ENCODE data around the gene SLX4IP.

Gene SLX4IP

GRCh38 chr20:10467681-10468339, 32.7 kb downstream of the SLX4IP start:
- no peak for DNase-seq

- DNase-seq = no peak
Observed at GRCh38 chr20:10468340-10468845, 33.3 kb downstream of the SLX4IP start.

GRCh38 chr20:10469056-10469455, 34.0 kb downstream of the SLX4IP start:
- DNase-seq = no peak

GRCh38 chr20:10469599-10469998, 34.5 kb downstream of the SLX4IP start:
- peak; percentile 93 for DNase-seq

GRCh38 chr20:10470276-10470675, 35.2 kb downstream of the SLX4IP start:
- no peak for DNase-seq

GRCh38 chr20:10472871-10473270, 37.8 kb downstream of the SLX4IP start:
- DNase-seq = no peak

GRCh38 chr20:10474606-10475184, 39.6 kb downstream of the SLX4IP start:
- DNase-seq = no peak

GRCh38 chr20:10475225-10475624, 40.1 kb downstream of the SLX4IP start:
- DNase-seq = no peak

GRCh38 chr20:10476319-10476724, 41.2 kb downstream of the SLX4IP start:
- DNase-seq = no peak

- no peak for DNase-seq
Observed at GRCh38 chr20:10478205-10478604, 43.1 kb downstream of the SLX4IP start.

- no peak for DNase-seq
Observed at GRCh38 chr20:10478930-10479329, 43.8 kb downstream of the SLX4IP start.

- no peak for DNase-seq
Observed at GRCh38 chr20:10481676-10482075, 46.6 kb downstream of the SLX4IP start.

GRCh38 chr20:10483691-10484090, 48.6 kb downstream of the SLX4IP start:
- no peak for DNase-seq

GRCh38 chr20:10487142-10488136, 52.3 kb downstream of the SLX4IP start:
- no peak for DNase-seq

GRCh38 chr20:10488534-10488933, 53.4 kb downstream of the SLX4IP start:
- DNase-seq = no peak

GRCh38 chr20:10489853-10490252, 54.7 kb downstream of the SLX4IP start:
- no peak for DNase-seq

GRCh38 chr20:10490257-10490656, 55.2 kb downstream of the SLX4IP start:
- DNase-seq = no peak

- DNase-seq = no peak
Observed at GRCh38 chr20:10490706-10491105, 55.6 kb downstream of the SLX4IP start.

- no peak for DNase-seq
Observed at GRCh38 chr20:10492065-10492464, 57.0 kb downstream of the SLX4IP start.

- no peak for DNase-seq
Observed at GRCh38 chr20:10492844-10493243, 57.7 kb downstream of the SLX4IP start.

- DNase-seq = no peak
Observed at GRCh38 chr20:10495173-10495572, 60.1 kb downstream of the SLX4IP start.

- no peak for DNase-seq
Observed at GRCh38 chr20:10496465-10496864, 61.4 kb downstream of the SLX4IP start.

GRCh38 chr20:10497283-10497682, 62.2 kb downstream of the SLX4IP start:
- no peak for DNase-seq

- no peak for DNase-seq
Observed at GRCh38 chr20:10497791-10498190, 62.7 kb downstream of the SLX4IP start.
